SK-N-SH (cell line): ENCODE results near the gene TGFBI. TPM values are rescaled to one million over a fixed set of nuclear protein-coding genes. Genes with fewer than 3 reads are reported as not detected.

ENCODE experiments used
- CTCF ChIA-PET: fragments of 300-600, 350-600 bp; formaldehyde crosslinking; extraction: SDS; loops from one replicate; lab custom pipeline; 2021; lab: Yijun Ruan, JAX
- POLR2A ChIA-PET: fragments of 350-600 bp; sonication (Branson Sonifier 250); formaldehyde crosslinking; extraction: SDS; loops from one replicate; lab custom pipeline; 2020; ENCODE audit warnings: antibody characterized with exemption, inconsistent platforms; lab: Yijun Ruan, JAX
- DNase-seq: peaks from one replicate; pipeline ENCODE4 v3.0.0; 2012
- H2AFZ ChIP-seq: fragments of 200-600 bp; sonication (generic); 2 replicates; pipeline ENCODE4 v1.8.1; 2016; ENCODE audit warnings: antibody characterized with exemption, mild to moderate bottlenecking, low read depth
- H3F3A ChIP-seq: fragments of 200-600 bp; sonication (generic); replicated peaks from 2 replicates; pipeline ENCODE3; 2016; ENCODE audit warnings: antibody characterized with exemption, mild to moderate bottlenecking; ENCODE audit not compliant: insufficient read depth
- H3K27ac ChIP-seq, 2 experiments: fragments of 200-500 bp in 1 of 2; fragments of 200-600 bp in 1 of 2; sonication (Bioruptor generic) in 1 of 2; sonication (generic), shearing (Covaris generic) in 1 of 2; 2 replicates each; pipeline versions ENCODE4 v1.5.1 to v1.6.1; 2014 to 2016; ENCODE audit warnings: low read depth in 2 of 2, inconsistent platforms in 1 of 2, low read length in 1 of 2, mild to moderate bottlenecking in 1 of 2, mixed read lengths in 1 of 2
- H3K27me3 ChIP-seq: fragments of 200-600 bp; sonication (generic), shearing (Covaris generic); 2 replicates; pipeline ENCODE4 v1.6.1; 2016; ENCODE audit warnings: mixed run types; ENCODE audit not compliant: insufficient read depth
- H3K36me3 ChIP-seq, 2 experiments: fragments of 200-500 bp in 1 of 2; fragments of 200-600 bp in 1 of 2; sonication (Bioruptor generic) in 1 of 2; sonication (generic) in 1 of 2; replicated peaks in 1 of 2; 2 replicates each; pipeline versions ENCODE3 to v1.5.1; 2014 to 2016; ENCODE audit warnings: low read length in 1 of 2, mild to moderate bottlenecking in 1 of 2; ENCODE audit not compliant: insufficient read depth in 2 of 2, control insufficient read depth in 1 of 2
- H3K4me1 ChIP-seq, 2 experiments: fragments of 200-500 bp in 1 of 2; fragments of 200-600 bp in 1 of 2; sonication (Bioruptor generic) in 1 of 2; sonication (generic), shearing (Covaris generic) in 1 of 2; 2 replicates each; pipeline versions ENCODE4 v1.5.1 to v1.6.1; 2014 to 2016; ENCODE audit warnings: low read depth in 1 of 2, low read length in 1 of 2, mixed run types in 1 of 2; ENCODE audit not compliant: insufficient read depth in 2 of 2, control insufficient read depth in 1 of 2
- H3K4me2 ChIP-seq: fragments of 200-600 bp; sonication (generic), shearing (Covaris generic); 2 replicates; pipeline ENCODE4 v1.6.1; 2017; ENCODE audit warnings: mixed run types
- H3K4me3 ChIP-seq, 2 experiments: fragments of 200-500 bp in 1 of 2; fragments of 200-600 bp in 1 of 2; sonication (Bioruptor generic) in 1 of 2; sonication (generic), shearing (Covaris generic) in 1 of 2; 2 replicates each; pipeline versions ENCODE4 v1.5.1 to v1.8.1; 2014 to 2016; ENCODE audit warnings: low read depth in 2 of 2, inconsistent platforms in 1 of 2, low read length in 1 of 2, mild to moderate bottlenecking in 1 of 2, mixed read lengths in 1 of 2, moderate library complexity in 1 of 2
- H3K79me2 ChIP-seq: fragments of 200-600 bp; sonication (generic); 2 replicates; pipeline ENCODE4 v1.8.1; 2017; ENCODE audit warnings: mild to moderate bottlenecking; ENCODE audit not compliant: insufficient read depth
- H3K9ac ChIP-seq: fragments of 200-600 bp; sonication (generic); 2 replicates; pipeline ENCODE4 v1.6.1; 2017; ENCODE audit warnings: mixed run types
- H3K9me2 ChIP-seq: fragments of 200-600 bp; sonication (generic); 2 replicates; pipeline ENCODE4 v1.6.1; 2017; ENCODE audit warnings: mixed run types
- H3K9me3 ChIP-seq: fragments of 200-600 bp; sonication (generic); 2 replicates; pipeline ENCODE4 v1.6.1; 2017; ENCODE audit warnings: mixed run types, mild to moderate bottlenecking, moderate library complexity
- H4K20me1 ChIP-seq: fragments of 200-600 bp; sonication (generic); 2 replicates; pipeline ENCODE4 v1.6.1; 2017; ENCODE audit warnings: mild to moderate bottlenecking, mixed run types; ENCODE audit not compliant: insufficient read depth
- FOSL2 ChIP-seq: IDR thresholded peaks from 2 replicates; pipeline ENCODE4 v1.4.0; 2012; ENCODE audit warnings: low read depth, mild to moderate bottlenecking, moderate library complexity, borderline replicate concordance
- GABPA ChIP-seq: IDR thresholded peaks from 2 replicates; pipeline ENCODE4 v1.4.0; 2012; ENCODE audit warnings: low read depth, mild to moderate bottlenecking
- NFIC ChIP-seq: IDR thresholded peaks from 2 replicates; pipeline ENCODE4 v1.4.0; 2012; ENCODE audit warnings: borderline replicate concordance
- RXRA ChIP-seq: IDR thresholded peaks from 2 replicates; pipeline ENCODE4 v1.4.0; 2012; ENCODE audit warnings: low read depth, mild to moderate bottlenecking, borderline replicate concordance
- TAF1 ChIP-seq: IDR thresholded peaks from 2 replicates; pipeline ENCODE4 v1.6.1; 2012; ENCODE audit warnings: low read depth, mild to moderate bottlenecking, low read length, moderate library complexity, borderline replicate concordance
- TEAD4 ChIP-seq: IDR thresholded peaks from 2 replicates; pipeline ENCODE4 v1.4.0; 2012; ENCODE audit warnings: mild to moderate bottlenecking, borderline replicate concordance; ENCODE audit not compliant: insufficient read depth
- ZBTB33 ChIP-seq: IDR thresholded peaks from 2 replicates; pipeline ENCODE4 v1.4.0; 2012; ENCODE audit warnings: low read depth, borderline replicate concordance
- WGBS: methylation state at CpG from one replicate; pipeline ENCODE4 v1.1.6; 2017; ENCODE audit warnings: low lambda C conversion rate; 5-methylcytosine and 5-hydroxymethylcytosine counted together
- polyA plus RNA-seq, 3 experiments: library from polyadenylated mRNA; depleted of rRNA; stranded (reverse); fragments of >200 nt; gene quantifications; 2 replicates each; pipeline ENCODE4 v1.2.3, GENCODE V29; 2012
- TF ChIP-seq, protein P1 (sequence below): IDR thresholded peaks from 2 replicates; pipeline ENCODE4 v1.4.0; 2012; ENCODE audit warnings: low read depth, borderline replicate concordance
- TF ChIP-seq, protein P2 (sequence below): fragments of 150-350 bp; IDR thresholded peaks from 2 replicates; pipeline ENCODE4 v1.6.1; 2016; ENCODE audit warnings: mild to moderate bottlenecking, low read depth, low read length
- TF ChIP-seq, protein P3 (sequence below): IDR thresholded peaks from 2 replicates; pipeline ENCODE4 v1.6.1; 2012; ENCODE audit warnings: mild to moderate bottlenecking, low read depth, low read length, moderate library complexity

The TGFBI gene
- polyA plus RNA-seq, 1 of the 3 experiments (the other 2 are of a cell fraction), result 2,678 TPM

DNA sequence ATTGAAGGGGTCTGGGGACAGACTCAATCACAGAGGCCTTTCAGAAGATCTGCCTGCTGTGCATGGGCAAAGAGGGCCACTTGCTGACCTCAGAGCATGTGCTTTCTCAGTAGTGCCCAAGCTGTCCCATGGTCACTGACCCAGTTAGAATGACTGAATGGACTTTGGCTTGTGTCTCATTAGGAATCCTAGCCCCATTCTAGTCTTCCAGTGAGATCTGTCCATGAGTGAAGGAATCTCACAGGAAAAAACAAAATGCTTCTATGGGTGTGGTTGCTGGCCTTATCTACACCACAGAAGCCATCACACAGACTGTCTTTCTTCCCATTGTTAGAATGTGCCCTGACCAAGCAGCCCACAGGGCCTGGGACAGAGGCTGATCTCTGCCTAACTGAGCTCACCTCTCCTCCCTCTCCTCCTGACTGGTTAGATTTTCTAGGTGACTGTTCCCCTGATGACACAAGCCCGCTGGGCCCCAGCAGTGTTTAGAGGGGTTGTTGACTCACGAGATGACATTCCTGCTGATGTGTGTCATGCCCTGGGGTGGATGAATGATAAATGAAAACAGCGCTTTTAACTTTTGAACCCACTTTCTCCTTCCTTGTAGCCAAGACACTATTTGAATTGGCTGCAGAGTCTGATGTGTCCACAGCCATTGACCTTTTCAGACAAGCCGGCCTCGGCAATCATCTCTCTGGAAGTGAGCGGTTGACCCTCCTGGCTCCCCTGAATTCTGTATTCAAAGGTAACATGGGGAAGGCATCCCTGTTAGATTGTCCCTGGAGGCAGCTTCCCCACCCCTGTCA lies 24.8 kb downstream of the TGFBI start (continued):
- TF ChIP-seq, protein P1, sequence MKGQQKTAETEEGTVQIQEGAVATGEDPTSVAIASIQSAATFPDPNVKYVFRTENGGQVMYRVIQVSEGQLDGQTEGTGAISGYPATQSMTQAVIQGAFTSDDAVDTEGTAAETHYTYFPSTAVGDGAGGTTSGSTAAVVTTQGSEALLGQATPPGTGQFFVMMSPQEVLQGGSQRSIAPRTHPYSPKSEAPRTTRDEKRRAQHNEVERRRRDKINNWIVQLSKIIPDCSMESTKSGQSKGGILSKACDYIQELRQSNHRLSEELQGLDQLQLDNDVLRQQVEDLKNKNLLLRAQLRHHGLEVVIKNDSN, result 0 out of 2 replicates have a peak, but pooled peaks have one; percentile 29
- no peak for TF ChIP-seq TAF1
- TF ChIP-seq, protein P2, sequence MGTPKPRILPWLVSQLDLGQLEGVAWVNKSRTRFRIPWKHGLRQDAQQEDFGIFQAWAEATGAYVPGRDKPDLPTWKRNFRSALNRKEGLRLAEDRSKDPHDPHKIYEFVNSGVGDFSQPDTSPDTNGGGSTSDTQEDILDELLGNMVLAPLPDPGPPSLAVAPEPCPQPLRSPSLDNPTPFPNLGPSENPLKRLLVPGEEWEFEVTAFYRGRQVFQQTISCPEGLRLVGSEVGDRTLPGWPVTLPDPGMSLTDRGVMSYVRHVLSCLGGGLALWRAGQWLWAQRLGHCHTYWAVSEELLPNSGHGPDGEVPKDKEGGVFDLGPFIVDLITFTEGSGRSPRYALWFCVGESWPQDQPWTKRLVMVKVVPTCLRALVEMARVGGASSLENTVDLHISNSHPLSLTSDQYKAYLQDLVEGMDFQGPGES, result no peak
- TF ChIP-seq NFIC, result peak; percentile 91
- peak; percentile 85 for TF ChIP-seq ZBTB33
- TF ChIP-seq RXRA, result peak; percentile 99
- TF ChIP-seq FOSL2, result peak; percentile 99
- TF ChIP-seq GABPA, result no peak
- TF ChIP-seq, all 33 proteins: peak for 17

- DNase-seq, result no peak
- Histone ChIP-seq H3K9me2 (no peaks in the 10 kb centered on the region), H3F3A (peaks cover 88% of the 10 kb centered on the region), H3K9ac (peak overlapping the region; percentile 62), H3K36me3 (peaks cover 31 to 43% of the 10 kb centered on the region in 2 experiments), H4K20me1 (peaks cover 1% of the 10 kb centered on the region; the same call in 1 of the 2 replicates), H3K4me2 (peak overlapping the region; percentile 66), H3K27me3 (no peaks in the 10 kb centered on the region), H2AFZ (no peak overlapping the region), H3K4me1 (peaks cover 18 to 59% of the 10 kb centered on the region in 2 experiments; a peak in 3 of 4 replicates), H3K4me3 (no peak overlapping the region), H3K9me3 (no peaks in the 10 kb centered on the region)
- 83% methylated on average over 7 of the region's 7 CpGs for WGBS
- POLR2A ChIA-PET, result no interaction called here
- CTCF ChIA-PET, result interaction anchor here (0.7 to 1.2 kb wide), 4 partner anchors 7 to 163 kb away, joined by 3 to 5 read pairs (median 3); no protein-coding TSS in a partner anchor
- no peak for TF ChIP-seq TEAD4
- TF ChIP-seq, protein P3, sequence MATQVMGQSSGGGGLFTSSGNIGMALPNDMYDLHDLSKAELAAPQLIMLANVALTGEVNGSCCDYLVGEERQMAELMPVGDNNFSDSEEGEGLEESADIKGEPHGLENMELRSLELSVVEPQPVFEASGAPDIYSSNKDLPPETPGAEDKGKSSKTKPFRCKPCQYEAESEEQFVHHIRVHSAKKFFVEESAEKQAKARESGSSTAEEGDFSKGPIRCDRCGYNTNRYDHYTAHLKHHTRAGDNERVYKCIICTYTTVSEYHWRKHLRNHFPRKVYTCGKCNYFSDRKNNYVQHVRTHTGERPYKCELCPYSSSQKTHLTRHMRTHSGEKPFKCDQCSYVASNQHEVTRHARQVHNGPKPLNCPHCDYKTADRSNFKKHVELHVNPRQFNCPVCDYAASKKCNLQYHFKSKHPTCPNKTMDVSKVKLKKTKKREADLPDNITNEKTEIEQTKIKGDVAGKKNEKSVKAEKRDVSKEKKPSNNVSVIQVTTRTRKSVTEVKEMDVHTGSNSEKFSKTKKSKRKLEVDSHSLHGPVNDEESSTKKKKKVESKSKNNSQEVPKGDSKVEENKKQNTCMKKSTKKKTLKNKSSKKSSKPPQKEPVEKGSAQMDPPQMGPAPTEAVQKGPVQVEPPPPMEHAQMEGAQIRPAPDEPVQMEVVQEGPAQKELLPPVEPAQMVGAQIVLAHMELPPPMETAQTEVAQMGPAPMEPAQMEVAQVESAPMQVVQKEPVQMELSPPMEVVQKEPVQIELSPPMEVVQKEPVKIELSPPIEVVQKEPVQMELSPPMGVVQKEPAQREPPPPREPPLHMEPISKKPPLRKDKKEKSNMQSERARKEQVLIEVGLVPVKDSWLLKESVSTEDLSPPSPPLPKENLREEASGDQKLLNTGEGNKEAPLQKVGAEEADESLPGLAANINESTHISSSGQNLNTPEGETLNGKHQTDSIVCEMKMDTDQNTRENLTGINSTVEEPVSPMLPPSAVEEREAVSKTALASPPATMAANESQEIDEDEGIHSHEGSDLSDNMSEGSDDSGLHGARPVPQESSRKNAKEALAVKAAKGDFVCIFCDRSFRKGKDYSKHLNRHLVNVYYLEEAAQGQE, result peak; percentile 64; the same call in 1 of the 2 replicates
- TF ChIP-seq, all 33 proteins: peak for 1
- H3K79me2 ChIP-seq, result peaks cover 7% of the 10 kb centered on the region; the same call in 1 of the 2 replicates
- peak overlapping the region; percentile 89 to 97 for H3K27ac ChIP-seq
Observed at GRCh38 chr5:136054142-136055019, 25.6 kb downstream of the TGFBI start.
